ENCODE measurements around the gene MPND.

MPND gene

GRCh38 chr19:4350726-4351125 lies 7.4 kb downstream of the MPND start:
- DNase-seq = no peak

DNA sequence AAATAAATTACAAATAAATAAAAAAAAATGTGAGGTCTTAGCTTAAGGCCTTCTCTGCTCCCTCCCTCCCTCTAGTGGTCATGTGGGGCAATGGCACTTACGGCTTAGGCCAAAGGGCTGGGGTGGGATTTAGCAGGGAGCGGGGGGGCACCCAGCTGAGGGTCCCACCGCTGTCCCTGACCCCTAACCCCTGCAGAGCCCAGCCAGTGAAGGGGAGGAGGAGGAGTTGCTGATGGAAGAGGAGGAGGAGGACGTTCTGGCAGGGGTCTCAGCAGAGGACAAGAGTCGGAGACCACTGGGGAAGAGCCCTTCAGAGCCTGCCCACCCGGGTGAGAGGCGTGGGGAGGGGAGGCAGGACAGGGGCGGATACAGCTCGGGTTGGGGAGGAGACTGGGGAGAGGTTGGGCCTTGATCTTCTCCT lies 9.3 kb downstream of the MPND start:
- no peak for DNase-seq

- DNase-seq = no peak
These were observed 10.9 kb downstream of the MPND start for GRCh38 chr19:4354282-4354681.

DNA sequence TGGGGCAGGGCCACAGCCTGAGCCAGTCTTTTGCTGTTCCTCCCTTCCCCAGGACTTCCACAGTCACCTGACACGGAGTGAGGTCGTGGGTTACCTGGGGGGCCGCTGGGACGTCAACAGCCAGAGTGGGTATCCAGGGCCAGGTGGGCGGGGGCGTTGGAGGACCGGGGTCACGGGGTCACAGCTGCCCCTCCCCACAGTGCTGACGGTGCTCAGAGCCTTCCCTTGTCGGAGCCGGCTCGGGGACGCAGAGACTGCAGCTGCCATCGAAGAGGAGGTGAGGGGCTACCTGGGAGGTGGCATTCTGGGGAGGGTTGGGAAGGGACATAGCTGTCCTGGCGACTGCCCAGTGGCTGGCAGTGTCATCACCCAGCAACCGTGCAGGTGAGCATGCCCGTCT lies 11.5 kb downstream of the MPND start:
- DNase-seq = no peak

DNA sequence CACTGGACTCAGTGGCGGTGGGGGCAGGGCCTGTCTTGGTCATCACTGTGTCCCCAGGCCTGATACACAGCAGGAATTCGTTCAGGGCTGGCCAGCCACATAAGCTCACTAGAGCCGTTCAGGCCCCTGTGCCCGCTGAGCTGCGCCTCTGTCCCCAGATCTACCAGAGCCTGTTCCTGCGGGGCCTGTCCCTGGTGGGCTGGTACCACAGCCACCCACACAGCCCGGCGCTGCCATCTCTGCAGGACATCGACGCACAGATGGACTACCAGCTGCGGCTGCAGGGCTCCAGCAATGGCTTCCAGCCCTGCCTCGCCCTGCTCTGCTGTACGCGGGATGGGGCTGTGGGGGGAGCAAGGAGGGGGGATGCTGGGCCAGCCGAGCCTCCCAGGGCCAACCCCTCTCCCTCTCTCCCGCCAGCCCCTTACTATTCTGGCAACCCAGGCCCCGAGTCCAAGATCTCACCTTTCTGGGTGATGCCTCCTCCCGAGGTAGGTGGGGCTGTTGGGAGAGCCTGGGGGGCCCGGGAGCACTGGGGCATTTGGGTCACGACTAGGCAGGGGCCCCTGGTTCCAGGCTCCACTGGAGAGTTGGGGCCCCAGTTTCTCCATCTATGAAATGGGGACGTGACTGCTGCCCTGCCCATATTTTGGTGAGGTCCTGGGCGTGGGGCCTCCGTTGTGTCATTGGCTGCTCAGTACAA lies 13.9 kb downstream of the MPND start:
- no peak for DNase-seq

GRCh38 chr19:4357921-4358326 lies 14.6 kb downstream of the MPND start:
- DNase-seq = no peak

- DNase-seq = no peak
These were observed 15.6 kb downstream of the MPND start for GRCh38 chr19:4358709-4359626.

DNA sequence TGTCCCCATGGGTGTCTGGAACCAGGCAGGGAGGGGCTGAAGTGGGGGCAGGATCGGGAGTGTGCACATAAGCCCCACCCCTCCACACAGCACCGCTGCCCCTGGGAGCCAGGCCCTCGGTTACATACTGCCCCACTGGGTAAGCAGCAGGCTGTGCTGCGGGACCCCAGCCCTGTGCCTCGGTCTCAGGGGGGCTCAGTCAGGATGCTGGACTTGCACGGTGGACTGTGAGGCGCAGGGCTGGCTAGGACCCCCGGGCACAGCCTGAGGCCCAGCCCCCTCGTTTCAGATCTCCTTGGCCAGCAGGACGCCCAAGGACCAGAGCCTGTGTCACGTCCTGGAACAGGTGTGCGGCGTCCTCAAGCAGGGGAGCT lies 16.3 kb downstream of the MPND start:
- DNase-seq = no peak

- no peak for DNase-seq
These were observed 16.8 kb downstream of the MPND start for GRCh38 chr19:4360081-4360569.

- no peak for DNase-seq
These were observed 17.3 kb downstream of the MPND start for GRCh38 chr19:4360641-4361151.

DNA sequence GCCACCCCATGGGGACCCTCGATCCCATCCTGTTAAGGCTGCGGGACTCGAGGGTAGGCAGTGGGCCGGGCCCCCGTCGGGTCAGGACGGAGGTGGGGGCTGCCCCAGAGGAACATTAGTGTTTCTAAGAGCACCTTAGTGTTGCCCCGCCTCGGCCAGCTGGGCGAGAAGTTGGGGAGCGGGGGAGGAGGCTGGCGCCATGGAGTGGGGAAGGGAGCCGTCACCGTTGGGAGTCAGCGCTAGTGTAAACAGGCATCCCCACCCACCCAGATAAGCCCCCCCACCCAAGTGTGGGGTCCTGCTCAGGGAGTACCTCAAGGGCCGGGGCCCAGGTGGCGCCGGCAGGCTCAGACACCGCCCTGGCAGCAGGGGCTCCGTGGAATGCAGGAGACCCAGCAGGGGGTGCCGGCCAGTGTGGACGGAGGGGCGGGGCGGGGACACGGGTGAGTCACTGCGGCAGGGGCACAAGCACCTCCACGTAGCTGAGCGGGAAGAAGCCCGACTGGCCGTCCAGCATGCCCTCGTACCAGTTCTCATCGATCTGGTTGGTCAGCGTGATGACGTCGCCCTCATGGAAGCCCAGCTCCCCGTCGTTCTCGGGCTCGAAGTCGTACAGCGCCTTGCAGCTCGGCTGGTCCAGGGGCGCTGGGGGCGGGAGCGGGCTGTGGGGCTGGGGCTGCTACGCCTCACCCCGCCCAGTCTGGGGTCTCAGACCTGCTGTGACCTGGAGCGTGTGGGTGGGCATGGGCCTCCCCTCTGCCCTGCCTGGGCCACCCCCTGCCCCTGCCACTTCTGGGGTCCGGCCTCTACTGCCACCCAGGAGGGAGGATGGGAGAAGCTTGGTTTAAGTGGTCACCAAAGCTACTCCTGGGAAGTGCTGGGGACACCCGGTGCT lies 18.0 kb downstream of the MPND start:
- DNase-seq = no peak

- no peak for DNase-seq
These were observed 18.9 kb downstream of the MPND start for GRCh38 chr19:4362101-4362828.

- no peak for DNase-seq
These were observed 19.6 kb downstream of the MPND start for GRCh38 chr19:4362831-4363545.

DNA sequence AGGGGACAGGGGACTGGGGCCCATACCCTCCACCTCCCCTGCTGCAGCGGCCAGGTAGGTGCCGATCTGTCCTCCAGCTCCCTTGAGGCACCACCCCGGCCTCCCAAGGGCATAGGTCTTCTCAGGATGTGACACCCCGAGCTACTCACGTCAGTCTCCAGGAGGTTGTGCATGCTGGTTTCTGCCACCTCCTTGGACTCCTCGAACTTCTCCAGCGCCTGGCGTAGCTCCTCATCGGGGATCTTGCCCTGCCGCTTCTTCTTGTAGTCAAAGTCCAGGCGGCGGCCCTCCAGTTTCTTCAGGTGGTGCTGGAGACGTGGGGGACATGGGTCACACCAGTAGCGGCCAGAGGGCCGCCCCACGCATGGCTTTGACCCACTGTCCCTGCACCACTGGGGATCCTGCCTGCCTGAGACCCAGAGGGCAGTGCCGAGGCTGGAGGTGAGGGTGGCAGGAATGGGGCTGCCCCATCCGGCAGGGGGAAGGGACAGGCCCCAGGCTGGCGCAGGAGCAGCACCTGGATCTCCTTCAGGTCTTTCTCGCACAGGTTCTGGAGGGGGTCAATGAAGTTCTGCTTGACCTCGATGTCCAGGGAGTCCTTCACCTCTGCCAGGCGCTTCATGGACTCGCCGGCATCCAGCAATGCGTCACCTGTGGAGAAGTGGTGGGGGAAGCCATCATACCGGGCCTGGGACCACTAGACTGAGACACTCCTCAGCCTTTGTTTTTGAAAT lies 20.4 kb downstream of the MPND start:
- DNase-seq = no peak

- no peak for DNase-seq
These were observed 22.0 kb downstream of the MPND start for GRCh38 chr19:4365341-4365740.

- DNase-seq = no peak
These were observed 22.7 kb downstream of the MPND start for GRCh38 chr19:4365791-4366665.

- no peak for DNase-seq
These were observed 23.4 kb downstream of the MPND start for GRCh38 chr19:4366666-4367335.

- no peak for DNase-seq
These were observed 24.0 kb downstream of the MPND start for GRCh38 chr19:4367336-4367723.

- no peak for DNase-seq
These were observed 24.4 kb downstream of the MPND start for GRCh38 chr19:4367781-4368127.

Data from NCI-H1930 (cell line).